HG03571 (cell line): ENCODE results near the gene USH2A.

Experiments used
- ATAC-seq: cut with Tn5 transposase; IDR thresholded peaks from one replicate; pipeline ENCODE4 v1.9.1; 2021; ENCODE audit not compliant: unreplicated experiment

Gene USH2A

DNA sequence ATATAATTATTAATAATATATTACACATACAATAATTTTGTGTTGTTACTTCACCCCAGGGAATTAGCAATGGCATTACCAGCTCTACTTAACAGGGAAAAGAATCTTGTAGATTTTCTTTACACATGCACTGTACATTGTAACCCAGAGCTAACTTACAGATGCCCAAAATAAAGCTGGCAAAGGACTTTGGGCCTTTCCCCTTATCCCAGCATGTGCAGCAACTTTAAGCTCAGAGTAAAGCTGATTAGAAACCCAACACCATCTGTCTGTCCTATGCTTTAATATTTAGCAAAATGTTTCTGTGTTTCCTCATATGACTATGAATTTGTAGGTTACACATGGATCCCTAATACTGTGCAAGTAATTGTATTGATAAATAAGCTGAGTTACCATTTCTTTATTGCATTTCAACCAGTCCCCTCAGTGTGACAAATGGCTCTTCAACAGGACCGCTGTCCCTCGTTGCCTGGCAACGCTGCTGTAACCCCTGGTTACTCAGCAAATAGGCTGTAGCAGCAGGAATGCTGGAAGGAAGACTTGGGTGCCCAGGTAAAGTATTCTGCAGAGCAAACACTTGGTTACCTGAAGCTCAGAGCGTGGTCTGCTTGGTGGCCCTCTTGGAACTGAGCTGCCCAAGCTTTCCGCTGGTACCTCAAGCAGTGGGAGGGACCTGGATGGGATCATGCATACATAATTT is at the start of gene USH2A:
Gene USH2A, minus strand, starts transcription at position 628 of the 700 bp plus-strand sequence. CDS start 1,112 bp downstream, outside the sequence.
- ATAC-seq = no peak

DNA sequence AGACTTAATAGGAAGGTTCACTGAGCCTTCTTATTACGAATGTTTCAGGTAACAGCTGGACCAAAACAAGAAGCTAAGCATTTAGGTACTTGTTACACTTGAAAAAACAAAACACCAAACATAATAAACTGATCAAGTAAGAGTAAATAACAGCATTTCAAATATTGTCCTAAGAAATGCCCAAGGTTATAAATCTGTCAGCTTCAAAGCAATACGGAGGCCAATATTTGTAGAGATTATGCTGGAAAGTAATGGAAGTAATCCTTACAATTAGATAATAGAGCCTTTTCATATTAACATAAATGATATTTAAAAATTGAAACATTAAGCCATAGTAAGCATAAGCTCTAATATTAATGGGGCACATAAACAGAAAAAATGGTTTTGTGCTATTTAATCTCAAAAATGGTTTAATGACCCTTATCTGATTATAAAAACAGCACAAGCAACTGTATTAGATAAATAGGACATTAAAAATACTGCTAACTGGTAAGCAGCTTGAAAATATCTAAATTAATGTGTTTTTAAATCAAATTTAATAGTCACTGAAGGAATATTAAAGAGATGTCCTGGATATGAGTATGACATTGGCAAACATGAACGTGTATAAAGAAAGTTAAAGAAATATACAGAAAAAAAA is 43.0 kb upstream of the USH2A start:
- ATAC-seq = no peak

DNA sequence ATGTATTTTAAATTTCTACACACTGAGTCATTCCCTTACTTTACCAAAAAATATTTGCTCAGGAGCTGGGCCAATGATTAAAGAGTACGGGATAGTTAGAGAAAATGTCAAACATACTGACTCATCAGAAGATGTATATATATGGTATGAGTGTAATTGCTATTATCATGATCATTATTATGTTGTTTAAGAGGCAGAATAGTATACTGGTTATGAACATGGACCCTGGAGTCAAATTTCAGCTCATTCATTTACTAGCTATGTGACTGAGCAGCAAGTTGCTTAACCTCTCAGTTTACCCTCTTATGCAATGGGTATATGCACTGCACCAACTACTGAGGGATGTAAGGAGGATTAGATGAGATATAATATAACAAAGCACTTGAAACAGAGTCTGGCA is 41.2 kb upstream of the USH2A start:
- no peak for ATAC-seq

- no peak for ATAC-seq
These were observed 39.0 kb upstream of the USH2A start for GRCh38 chr1:216462066-216462775.

DNA sequence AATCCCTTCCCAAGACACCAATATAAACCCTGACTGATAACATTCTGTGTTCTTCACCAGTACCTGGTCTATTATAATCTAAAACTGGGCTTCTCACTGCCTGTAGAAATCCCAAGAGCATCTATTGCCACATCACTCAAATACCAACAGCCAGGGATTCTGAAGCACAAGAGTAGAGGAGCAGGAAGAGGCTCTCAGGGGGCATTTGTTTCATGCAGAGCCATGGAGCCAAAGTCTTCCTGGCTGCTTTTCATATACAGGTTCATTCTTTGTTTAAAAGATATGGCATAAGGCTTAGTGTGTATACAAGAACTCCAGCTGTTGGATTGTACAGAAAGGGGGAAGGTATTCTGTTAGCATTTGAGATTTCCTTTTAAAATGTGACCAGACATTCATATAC is 38.2 kb upstream of the USH2A start:
- no peak for ATAC-seq

- no peak for ATAC-seq
These were observed 36.5 kb upstream of the USH2A start for GRCh38 chr1:216459651-216460207.

- no peak for ATAC-seq
These were observed 35.6 kb upstream of the USH2A start for GRCh38 chr1:216458812-216459211.

- no peak for ATAC-seq
These were observed 34.1 kb upstream of the USH2A start for GRCh38 chr1:216457356-216457755.

GRCh38 chr1:216456682-216457081 is 33.4 kb upstream of the USH2A start:
- no peak for ATAC-seq

- ATAC-seq = no peak
These were observed 30.5 kb upstream of the USH2A start for GRCh38 chr1:216453777-216454176.

GRCh38 chr1:216450227-216450626 is 27.0 kb upstream of the USH2A start:
- ATAC-seq = no peak

DNA sequence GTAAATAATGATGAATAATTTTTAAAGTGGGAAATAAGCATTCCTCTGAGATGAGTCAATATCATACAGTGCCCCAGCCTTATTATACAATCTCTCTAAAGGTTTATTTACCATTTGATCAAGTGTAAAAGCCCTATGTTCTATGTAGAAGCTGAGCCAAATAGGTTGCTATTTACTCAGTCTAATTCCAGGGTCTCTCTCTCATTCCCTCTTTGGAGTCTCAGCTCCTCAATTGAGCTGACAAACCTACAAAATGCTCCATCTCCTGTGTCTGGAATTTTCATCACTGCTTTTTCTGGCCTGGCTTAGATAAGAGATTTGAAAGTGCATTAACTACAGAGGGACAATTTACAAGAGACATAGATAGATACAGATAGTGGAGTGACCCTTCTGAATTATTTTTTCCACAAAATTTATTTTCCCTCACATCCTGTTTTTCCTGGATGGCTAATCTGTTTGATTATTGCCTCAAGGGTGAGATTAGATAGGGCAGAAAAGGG is 24.8 kb upstream of the USH2A start:
- ATAC-seq = no peak

DNA sequence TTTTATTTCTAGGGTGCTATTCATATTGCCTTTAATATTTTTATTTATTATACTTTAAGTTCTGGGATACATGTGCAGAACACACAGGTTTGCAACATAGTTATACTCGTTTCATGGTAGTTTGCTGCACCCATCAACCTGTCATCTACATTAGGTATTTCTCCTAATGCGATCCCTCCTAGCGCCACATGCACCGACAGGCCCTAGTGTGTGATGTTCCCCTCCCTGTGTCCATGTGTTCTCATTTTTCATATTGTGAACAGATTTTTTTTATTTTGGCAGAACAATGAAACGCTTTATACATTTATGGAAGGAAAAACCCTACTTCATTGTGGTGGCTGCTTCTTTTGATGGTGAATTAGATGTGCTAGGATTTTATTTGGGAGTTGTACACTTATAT is 14.4 kb upstream of the USH2A start:
- ATAC-seq = no peak

GRCh38 chr1:216434232-216434631 is 11.0 kb upstream of the USH2A start:
- no peak for ATAC-seq

DNA sequence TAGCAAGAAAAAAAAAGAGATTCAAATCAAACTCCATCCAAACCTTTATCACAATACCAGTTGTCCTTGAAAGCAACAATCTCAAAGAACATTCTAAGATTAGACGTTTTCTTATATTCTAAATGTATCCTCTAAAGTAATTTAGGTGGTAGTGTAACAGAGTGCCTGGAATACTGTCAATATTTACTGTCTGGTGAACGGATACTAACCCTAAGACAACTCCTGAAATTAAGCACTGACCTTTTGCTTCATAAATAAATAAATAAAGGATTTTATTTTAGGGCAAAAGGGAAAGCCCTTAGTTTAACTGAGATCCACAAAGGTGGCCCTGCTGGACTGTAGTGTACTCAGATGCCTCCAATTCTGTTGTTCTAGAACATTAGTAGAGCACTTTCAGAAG is 9.9 kb upstream of the USH2A start:
- no peak for ATAC-seq

DNA sequence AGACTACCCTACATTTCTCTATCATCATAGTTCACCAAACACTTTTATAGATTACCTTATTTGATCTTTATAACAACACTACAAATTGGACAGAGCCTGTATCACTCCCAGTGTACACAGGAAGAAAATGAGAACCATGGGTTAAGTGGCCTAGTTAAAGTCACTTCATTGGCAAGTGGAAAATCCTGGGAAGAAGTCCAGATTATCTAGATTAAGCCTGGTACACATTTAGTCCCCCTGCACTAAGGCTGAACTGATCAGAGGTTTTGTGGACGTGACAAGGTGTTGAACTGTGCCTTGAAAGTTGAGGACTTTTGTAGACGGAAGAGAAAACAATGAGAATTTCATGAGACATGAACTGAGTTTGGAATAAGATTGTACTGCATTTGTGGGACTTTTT is 7.5 kb upstream of the USH2A start:
- no peak for ATAC-seq

DNA sequence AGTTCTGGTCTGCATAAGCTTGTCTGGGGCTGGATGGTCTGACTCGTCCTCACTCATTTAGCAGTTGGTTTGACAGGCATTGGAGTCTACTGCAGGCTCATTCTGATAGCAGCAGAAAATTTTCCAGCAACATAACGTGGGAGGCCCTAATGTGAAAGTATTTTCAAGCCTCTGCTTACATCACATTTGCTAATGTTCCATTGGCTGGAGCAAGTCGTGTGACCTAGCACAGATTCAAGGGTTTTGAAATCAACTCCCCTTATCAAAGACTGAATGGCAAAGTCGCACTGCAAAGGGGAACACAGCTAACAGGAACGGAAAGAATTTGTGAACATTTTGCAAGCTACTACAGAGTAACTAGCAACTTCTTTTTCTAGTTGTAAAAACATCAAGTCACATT is 2.3 kb upstream of the USH2A start:
- no peak for ATAC-seq

DNA sequence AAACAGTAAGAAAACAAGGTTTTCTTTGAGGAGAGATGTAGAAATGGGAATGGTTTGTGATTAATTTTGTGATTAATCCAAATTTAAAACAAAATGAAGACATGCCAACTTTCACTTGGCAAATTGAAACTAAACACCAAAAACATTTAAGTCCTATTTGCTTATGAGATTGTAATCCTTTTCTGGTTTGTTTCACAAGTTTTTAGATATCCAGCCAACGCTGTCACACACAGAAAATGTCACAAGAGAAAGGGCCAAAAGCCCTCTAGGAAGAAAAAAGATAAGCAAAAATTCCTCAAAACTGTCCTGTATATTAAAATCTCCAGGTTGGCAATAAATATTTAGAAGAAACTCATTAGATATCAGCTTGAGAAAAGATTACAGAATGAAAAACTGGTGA is 2.5 kb downstream of the USH2A start:
- no peak for ATAC-seq

DNA sequence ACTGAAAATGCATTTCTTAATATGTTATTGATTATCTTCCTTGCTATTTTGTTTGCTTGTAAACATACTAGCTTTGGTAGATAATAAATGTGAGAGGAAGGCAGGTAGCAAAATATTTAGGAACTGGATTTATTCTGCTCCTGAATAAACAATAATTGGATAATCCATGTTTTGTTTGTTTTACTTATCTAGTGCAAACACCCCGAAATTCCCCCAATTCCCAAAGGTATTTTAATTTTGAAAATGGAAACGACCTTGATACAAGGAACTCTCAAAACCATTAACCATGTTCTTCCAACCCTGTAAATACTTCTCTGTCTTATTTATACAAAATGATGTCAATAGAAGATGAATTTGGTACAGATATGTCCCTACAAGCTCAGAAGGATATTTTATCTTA is 3.0 kb downstream of the USH2A start:
- ATAC-seq = no peak

DNA sequence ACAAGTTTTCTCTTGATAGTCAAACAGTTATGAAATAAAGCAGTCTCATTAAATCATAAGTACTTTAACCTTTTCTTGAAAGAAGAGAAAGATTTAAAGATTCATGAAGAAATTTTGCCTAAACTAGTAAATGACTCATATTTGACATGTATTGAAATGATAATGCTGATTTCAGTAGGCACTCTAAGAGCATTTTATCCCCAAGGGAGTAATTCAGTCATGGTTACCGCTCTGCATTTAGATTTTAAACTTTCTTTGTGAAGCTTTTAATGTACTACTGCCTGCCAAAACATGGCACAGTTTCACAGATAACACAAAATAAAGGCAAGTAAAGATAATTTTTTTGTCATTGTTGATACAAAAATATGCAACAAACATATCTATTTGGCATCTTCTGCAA is 6.8 kb downstream of the USH2A start:
- ATAC-seq = no peak

DNA sequence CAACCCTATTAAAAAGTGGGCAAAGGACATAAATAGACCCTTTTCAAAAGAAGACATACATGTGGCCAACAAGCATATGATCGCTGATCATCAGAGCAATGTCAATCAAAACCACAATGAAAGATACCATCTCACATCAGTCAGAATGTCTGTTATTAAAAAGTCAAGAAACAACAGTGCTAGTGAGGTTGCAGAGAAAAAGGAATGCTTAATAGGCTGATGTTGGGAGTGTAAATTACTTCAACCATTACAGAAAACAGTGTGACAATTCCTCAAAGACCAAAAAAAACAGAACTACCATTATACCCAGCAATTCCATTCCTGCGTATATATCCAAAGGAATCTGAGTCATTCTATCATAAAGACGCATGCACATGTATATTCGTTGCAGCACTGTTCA is 13.2 kb downstream of the USH2A start:
- no peak for ATAC-seq

DNA sequence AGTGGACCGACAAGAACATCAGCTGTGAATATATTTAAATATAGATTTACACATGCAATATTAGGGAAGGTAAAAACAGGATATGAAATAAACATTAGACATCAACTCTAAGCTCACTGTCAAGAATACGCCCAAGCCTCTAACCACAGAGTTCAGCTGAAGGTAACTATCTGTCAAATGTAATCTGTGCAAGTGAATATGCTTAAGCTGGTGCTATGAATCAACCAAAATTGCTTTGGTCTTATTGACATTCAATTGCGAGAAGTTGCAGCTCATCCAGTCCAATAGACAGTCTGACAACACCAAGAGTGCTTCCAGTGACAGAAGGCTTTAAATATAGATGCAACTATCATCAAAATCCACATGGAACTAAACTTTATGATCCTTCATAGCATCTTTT is 32.3 kb downstream of the USH2A start:
- ATAC-seq = no peak
